ENCODE data around the gene CD6.

Gene CD6

DNA sequence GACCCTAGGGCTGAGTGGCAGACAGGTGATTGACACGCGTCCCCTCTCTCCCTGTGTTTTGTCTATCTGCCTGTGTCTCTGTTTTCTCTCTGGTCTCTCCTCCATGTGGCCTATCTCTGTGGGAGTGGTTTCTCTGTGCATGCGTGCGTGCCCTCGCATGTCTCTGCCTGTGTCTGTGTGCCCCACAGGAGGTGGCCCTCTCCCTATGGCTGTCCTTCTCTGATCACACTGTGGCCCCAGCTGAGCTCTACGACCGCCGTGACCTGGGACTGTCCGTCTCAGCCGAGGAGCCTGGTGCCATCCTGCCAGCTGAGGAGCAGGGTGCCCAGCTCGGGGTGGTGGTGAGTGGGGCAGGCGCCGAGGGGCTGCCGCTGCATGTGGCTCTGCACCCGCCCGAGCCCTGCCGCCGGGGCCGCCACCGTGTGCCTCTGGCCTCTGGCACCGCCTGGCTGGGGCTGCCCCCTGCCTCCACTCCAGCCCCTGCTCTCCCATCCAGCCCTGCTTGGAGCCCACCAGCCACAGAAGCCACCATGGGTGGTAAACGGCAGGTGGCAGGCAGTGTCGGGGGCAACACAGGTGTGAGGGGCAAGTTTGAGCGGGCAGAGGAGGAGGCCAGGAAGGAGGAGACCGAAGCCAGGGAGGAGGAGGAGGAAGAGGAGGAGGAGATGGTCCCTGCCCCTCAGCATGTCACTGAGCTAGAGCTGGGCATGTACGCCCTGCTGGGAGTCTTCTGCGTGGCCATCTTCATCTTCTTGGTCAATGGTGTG, 35.6 kb upstream of the CD6 start:
- DNase-seq (ENCODE audit: low read depth) = no peak

DNA sequence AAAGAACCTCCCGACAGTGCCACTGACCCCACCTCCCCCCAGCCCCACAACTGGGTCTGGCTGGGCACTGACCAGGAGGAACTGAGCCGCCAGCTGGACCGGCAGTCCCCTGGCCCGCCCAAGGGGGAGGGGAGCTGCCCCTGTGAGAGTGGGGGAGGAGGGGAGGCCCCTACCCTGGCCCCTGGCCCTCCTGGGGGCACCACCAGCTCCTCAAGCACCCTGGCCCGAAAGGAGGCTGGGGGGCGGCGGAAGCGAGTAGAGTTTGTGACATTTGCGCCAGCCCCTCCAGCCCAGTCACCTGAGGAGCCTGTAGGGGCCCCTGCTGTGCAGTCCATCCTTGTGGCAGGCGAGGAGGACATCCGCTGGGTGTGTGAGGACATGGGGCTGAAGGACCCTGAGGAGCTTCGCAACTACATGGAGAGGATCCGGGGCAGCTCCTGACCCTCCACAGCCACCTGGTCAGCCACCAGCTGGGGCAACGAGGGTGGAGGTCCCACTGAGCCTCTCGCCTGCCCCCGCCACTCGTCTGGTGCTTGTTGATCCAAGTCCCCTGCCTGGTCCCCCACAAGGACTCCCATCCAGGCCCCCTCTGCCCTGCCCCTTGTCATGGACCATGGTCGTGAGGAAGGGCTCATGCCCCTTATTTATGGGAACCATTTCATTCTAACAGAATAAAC, 34.9 kb upstream of the CD6 start:
- DNase-seq (ENCODE audit: low read depth) = no peak

DNA sequence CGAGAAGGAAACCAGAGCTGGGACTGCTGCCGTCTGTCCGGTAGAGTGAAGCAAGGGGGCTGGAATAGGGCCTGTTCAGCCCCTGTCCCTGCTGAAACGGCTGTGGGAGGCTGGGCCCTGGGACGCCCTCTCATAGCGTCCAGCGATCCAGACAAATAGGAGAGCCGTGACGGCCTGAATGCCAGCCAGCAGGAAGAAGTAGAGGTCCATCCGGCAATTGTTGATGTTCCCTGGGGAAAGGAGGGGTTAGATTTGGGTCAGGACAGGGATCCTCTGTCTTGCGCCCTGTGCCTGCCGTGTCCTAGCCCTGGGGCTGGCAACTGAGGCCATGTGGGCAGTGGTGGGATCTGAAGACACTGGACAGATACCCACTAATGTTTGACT, 34.3 kb upstream of the CD6 start:
- no peak for DNase-seq (ENCODE audit: low read depth)

GRCh38 chr11:60937811-60938210, 33.7 kb upstream of the CD6 start:
- no peak for DNase-seq (ENCODE audit: low read depth)

DNA sequence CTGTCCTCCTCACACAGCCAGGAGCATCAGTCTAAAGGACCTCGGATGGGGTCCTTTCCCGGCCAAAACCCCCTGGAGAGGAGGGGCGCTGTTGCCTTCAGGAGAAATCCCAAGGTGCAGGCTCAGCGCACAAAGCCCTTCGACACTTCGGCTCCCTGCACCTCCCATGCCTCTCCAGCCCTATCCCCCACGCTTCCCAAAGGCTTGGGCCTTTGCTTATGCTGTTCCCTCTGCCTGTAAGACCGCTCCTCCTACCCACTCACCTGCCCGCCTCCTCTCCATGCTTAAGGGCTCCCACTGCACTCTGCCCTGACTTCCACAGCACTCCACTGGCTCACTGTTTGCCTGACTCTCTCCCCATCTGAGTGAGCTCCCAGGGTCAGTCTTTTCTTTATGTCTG, 33.0 kb upstream of the CD6 start:
- no peak for DNase-seq (ENCODE audit: low read depth)

- no peak for DNase-seq (ENCODE audit: low read depth)
Measured at GRCh38 chr11:60939301-60939700, 32.2 kb upstream of the CD6 start.

GRCh38 chr11:60939855-60940254, 31.6 kb upstream of the CD6 start:
- no peak for DNase-seq (ENCODE audit: low read depth)

- no peak for DNase-seq (ENCODE audit: low read depth)
Measured at GRCh38 chr11:60941371-60942119, 29.9 kb upstream of the CD6 start.

- DNase-seq (ENCODE audit: low read depth) = no peak
Measured at GRCh38 chr11:60942219-60942618, 29.3 kb upstream of the CD6 start.

DNA sequence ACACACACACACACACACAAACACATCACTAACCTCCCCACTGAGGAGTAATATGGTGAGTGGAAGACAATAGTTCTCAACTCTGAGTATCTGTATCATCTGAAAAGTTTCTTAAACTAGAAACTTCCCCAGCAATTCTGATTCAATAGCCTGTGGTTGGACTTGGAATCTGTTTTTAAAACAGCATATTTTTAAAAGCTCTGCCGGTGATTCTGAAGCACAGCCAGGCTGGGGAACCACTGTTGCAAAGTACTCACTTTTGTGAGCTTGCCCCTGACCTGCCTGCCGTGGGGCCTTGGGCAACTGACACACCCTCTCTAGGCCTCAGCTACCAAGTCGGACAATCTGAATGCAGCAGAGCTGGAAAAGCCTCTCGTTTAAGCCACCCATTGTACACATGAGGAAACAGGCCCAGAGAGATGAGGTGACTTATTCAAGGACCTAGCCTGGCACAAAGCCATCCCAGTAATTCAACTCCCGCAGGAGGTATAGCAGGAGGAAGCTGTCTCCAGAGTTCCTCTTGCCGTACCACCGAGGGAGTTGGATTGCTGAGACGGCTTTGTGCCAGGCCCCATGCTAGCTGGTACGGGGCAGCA, 28.4 kb upstream of the CD6 start:
- DNase-seq (ENCODE audit: low read depth) = no peak

DNA sequence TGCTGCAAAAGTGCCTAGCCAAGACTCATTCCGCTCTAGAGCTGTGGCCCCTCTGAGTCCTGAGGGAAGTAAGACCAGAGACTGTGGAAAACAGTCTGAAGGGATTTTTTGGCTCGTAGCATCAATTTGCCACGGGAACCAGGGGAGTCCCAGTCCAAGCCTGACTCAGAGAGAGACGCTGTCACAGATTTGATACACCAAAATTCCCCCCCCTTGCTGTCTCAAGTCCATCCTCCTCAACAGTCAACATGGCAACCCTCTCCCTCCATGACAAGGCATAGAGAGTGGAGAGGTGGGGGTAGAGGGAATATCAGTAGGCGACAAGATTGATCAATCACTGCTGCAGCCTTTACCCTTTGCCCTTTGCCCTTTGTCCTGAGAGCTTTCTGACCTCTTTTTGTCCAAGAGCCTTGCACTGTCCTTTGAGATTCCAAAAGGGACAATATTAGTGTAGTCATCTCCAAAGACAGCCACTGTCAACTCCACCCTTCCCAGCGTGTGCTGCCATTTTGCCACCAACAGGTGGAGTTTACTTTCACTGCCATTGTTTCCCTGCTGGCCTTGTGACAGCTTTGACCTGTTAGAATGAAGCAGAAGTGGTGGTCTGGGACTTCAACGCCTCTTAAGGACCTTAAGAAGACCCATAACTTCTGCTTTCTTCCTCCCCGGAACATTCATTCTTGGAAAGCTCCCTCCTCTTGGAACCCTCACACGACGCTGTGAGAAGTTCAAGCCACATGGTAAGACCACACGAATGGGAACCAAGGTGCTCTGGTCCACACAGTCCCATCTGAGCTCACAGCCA, 26.8 kb upstream of the CD6 start:
- no peak for DNase-seq (ENCODE audit: low read depth)

DNA sequence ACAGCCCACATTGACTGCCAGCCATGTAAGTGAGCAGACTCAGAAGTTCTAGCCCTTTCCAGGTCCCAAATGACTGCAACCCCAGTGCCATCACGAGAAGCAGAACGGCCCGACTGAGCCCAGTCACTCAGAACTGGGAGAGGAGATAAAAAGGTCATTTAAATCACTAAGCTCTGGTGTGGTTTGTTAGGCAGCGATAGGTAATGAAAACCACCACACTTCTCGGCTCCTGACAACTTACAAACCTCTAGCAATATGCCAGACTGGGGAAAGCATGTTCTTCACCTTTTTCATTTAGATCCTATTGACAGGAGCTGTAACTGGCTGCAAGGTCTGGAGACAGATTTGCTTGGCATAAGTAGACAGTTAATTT, 26.2 kb upstream of the CD6 start:
- no peak for DNase-seq (ENCODE audit: low read depth)

DNA sequence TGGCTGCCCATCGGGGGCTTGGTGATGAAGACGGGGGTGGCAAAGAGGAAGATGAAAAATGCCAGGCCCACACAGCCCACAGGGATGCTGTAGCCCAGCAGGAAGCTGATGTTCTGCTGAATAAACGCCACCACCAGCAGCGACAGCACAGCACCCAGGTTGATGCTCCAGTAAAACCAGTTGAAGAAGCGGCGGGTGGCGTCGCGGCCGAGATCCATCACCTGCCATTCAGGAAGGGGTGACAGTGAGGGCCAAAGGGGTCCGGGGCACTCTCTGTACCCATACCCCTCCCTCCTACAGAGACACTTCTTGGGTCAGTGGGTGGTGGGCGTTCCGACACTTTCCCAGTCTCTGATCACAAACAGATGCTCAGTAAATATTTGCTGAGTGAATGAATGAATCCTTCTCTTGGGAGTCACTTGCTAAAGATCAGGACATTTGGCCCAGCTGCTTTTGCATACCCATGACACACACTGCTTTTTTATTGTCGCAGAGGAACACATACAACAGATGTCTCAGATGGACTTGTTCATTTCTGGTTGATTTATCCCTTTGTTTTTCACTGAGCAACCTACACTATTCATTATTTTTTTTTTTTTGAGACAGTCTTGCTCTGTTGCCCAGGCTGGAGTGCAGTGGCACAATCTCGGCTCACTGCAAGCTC, 24.7 kb upstream of the CD6 start:
- no peak for DNase-seq (ENCODE audit: low read depth)

DNA sequence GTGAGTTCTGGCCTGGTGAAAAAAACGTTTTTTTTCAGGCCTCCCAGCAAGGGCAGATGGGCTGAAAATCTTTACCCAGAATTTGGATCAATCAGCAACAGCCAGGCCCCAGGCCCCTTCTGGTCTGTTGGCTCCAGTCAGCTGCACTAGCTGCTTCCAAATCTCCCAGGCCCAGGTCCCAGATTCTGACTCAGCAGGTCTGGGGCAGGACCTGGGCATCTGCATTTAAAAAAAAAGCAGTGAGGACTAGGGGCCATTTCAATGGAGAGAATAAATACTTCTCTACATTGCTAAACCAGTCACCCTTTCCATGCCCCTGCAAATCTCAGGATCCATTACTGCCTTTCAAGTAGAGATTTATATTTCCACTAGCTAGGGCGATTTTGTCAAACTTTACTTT, 23.8 kb upstream of the CD6 start:
- no peak for DNase-seq (ENCODE audit: low read depth)

DNA sequence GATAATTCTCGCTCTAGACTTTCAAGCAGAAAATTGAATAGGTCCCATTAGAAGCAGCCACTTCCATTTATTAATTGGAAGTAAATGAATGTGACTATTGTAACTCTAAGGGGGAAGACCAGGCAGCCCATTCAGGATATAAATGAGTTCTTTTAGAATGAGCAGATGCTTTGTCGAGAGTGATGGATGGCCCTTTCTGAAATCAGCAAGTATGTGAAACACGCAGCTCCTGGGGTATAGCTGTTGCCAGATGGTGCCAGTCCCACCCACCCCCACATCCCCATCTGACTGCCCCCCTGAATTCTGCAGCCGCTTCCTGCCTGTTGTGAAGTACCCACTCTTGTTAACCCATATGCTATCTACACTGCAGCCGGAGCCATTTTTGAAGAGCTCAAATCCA, 23.2 kb upstream of the CD6 start:
- DNase-seq (ENCODE audit: low read depth) = no peak

DNA sequence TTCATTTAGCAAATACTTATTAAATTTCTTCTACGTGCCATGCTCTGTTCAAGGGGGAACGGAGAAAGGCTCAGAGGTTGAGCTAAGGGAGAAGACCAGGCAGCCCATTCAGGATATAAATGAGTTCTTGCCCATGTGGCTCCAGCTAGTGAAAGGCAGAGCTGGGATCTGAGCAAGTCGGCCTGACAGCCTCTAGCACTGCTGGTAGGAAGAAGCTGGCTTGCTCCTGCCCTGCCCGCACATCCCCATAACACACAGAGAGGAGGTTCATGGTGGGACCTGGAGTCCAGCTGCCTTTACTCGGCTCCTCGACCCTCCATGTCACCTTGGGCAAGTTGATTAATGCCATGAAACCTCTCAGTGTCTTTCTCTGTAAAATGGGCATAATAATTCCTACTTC, 21.5 kb upstream of the CD6 start:
- DNase-seq (ENCODE audit: low read depth) = no peak

GRCh38 chr11:60950933-60951605, 20.4 kb upstream of the CD6 start:
- no peak for DNase-seq (ENCODE audit: low read depth)

GRCh38 chr11:60951606-60951903, 19.9 kb upstream of the CD6 start:
- no peak for DNase-seq (ENCODE audit: low read depth)

- DNase-seq (ENCODE audit: low read depth) = no peak
Measured at GRCh38 chr11:60951904-60952741, 19.4 kb upstream of the CD6 start, which contains the start of gene SLC15A3. TSS of gene SLC15A3 (minus strand) at chr11:60952176. CDS start at chr11:60951551, 625 bp downstream.

GRCh38 chr11:60952742-60953170, 18.7 kb upstream of the CD6 start:
- DNase-seq (ENCODE audit: low read depth) = no peak

All from stimulated activated CD8-positive, alpha-beta memory T cell treated with anti-CD3 and anti-CD28 coated beads, Interleukin-12 subunit alpha, Interleukin-12 subunit beta, amount 100 ng/mL, for 4 hours (primary cell).